OCI-LY7 (cell line): ENCODE measurements around the gene MED25. TPM values are rescaled to one million over a fixed set of nuclear protein-coding genes. Genes with fewer than 3 reads are reported as not detected.

Experiments used
- BruUV-seq: library from RNA; stranded (reverse); fragments of 400-500 nt; replicated peaks from 2 replicates; lab custom pipeline; 2021; lab: Mats Ljungman, UMichigan
- CTCF ChIA-PET: fragments of 300-600 bp; sonication (Branson Sonifier 250); formaldehyde crosslinking; loops from one replicate; lab custom pipeline; 2022; ENCODE audit warnings: antibody characterized with exemption; ENCODE audit not compliant: unreplicated experiment; lab: Charles Lee
- POLR2A ChIA-PET: fragments of 300-600 bp; sonication (Branson Sonifier 250); formaldehyde crosslinking; loops from one replicate; lab custom pipeline; 2022; ENCODE audit warnings: antibody characterized with exemption; lab: Charles Lee
- DNase-seq: peaks from one replicate; pipeline ENCODE4 v3.0.0-alpha.2; 2015; ENCODE audit warnings: low spot score
- H2AFZ ChIP-seq: fragments of 200-600 bp; sonication (generic), shearing (Covaris generic); 2 replicates; pipeline ENCODE4 v1.6.1; 2014; ENCODE audit warnings: mild to moderate bottlenecking, antibody characterized with exemption, low read length, moderate library complexity
- H3K27ac ChIP-seq: fragments of 200-600 bp; sonication (generic); 2 replicates; pipeline ENCODE4 v1.5.1; 2014; ENCODE audit warnings: mixed run types, low read depth, mild to moderate bottlenecking, moderate library complexity, low read length, inconsistent platforms; ENCODE audit not compliant: poor library complexity, severe bottlenecking
- H3K36me3 ChIP-seq: fragments of 200-600 bp; sonication (generic); 2 replicates; pipeline ENCODE4 v1.6.1; 2014; ENCODE audit warnings: mild to moderate bottlenecking, antibody characterized with exemption, low read length, moderate library complexity, mixed read lengths; ENCODE audit not compliant: insufficient read depth
- H3K4me1 ChIP-seq: fragments of 200-600 bp; sonication (generic); 2 replicates; pipeline ENCODE4 v1.5.1; 2014; ENCODE audit warnings: mild to moderate bottlenecking, low read length; ENCODE audit not compliant: insufficient read depth, poor library complexity, severe bottlenecking
- H3K4me2 ChIP-seq: fragments of 200-600 bp; sonication (generic); 2 replicates; pipeline ENCODE4 v1.6.1; 2014; ENCODE audit warnings: mild to moderate bottlenecking, low read length
- H3K4me3 ChIP-seq: fragments of 200-600 bp; sonication (generic); 2 replicates; pipeline ENCODE4 v1.5.1; 2014; ENCODE audit warnings: mild to moderate bottlenecking, low read depth, low read length; ENCODE audit not compliant: poor library complexity, severe bottlenecking
- H3K79me2 ChIP-seq: fragments of 200-600 bp; sonication (generic); 2 replicates; pipeline ENCODE4 v1.6.1; 2016; ENCODE audit warnings: low read depth, mild to moderate bottlenecking, low read length, moderate library complexity, mixed read lengths; ENCODE audit not compliant: insufficient read depth
- H3K9me2 ChIP-seq: fragments of 200-600 bp; sonication (generic); 2 replicates; pipeline ENCODE4 v1.6.1; 2016; ENCODE audit warnings: mild to moderate bottlenecking, low read length, mixed read lengths; ENCODE audit not compliant: insufficient read depth
- H3K9me3 ChIP-seq: fragments of 200-600 bp; sonication (generic); 2 replicates; pipeline ENCODE4 v1.6.1; 2014; ENCODE audit warnings: mild to moderate bottlenecking, mixed run types, low read length, mixed read lengths
- H4K20me1 ChIP-seq: fragments of 200-600 bp; sonication (generic); 2 replicates; pipeline ENCODE4 v1.6.1; 2014; ENCODE audit warnings: mild to moderate bottlenecking, antibody characterized with exemption, low read length, moderate library complexity, mixed read lengths; ENCODE audit not compliant: insufficient read depth
- EZH2phosphoT487 ChIP-seq: fragments of 200-600 bp; sonication (generic); IDR thresholded peaks from 2 replicates; pipeline ENCODE4 v1.6.1; 2018; ENCODE audit warnings: low read depth, borderline replicate concordance, mild to moderate bottlenecking, mixed run types, antibody characterized with exemption, low read length, moderate library complexity, mixed read lengths
- intact Hi-C: fragments of 100-400 bp; cut with micrococcal nuclease; formaldehyde crosslinking; loops from one replicate; pipeline ENCODE4 v1.10.0; 2022; ENCODE audit not compliant: unreplicated experiment
- total RNA-seq, 2 experiments: library from RNA; depleted of rRNA in 1 of 2; stranded (reverse); fragments of >200 nt in 1 of 2; shearing (Covaris generic) in 1 of 2; gene quantifications; 2 replicates each; pipeline ENCODE4 v1.2.3, GENCODE V29; 2014 to 2022
- TF ChIP-seq, protein P1 (sequence below): fragments of 200-600 bp; sonication (generic); conservative IDR thresholded peaks from 2 replicates; pipeline ENCODE4 v1.5.1; 2014; ENCODE audit warnings: mild to moderate bottlenecking, antibody characterized with exemption, low read length, moderate library complexity, mixed read lengths

Gene MED25
- total RNA-seq, 2 experiments from 2014 or later: 85.1 to 111 TPM

DNA sequence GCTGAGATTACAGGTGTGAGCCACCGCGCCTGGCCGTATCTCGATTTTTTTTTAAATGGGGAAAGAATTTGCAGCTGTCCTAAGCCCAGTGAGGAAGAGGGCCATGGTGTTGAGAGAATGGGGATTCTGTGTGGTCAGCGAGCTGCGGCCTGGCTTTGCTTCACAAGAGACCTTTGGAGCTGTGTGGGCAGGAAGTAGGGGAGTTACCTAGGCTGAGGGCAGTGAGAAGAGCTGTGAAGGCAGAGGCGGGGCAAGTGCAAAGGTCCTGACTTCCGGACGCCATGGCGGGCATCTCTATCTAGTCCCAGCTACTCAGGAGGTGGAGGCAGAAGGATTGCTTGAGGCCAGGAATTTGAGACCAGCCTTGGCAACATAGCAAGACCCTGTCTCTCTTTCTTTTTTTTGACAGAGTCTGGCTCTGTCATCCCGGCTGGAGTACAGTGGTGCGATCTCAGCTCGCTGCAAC lies 46.4 kb upstream of the MED25 start:
- DNase-seq: peak; percentile 33
- H4K20me1 ChIP-seq: peaks cover 3% of the 10 kb centered on the region; the same call in 1 of the 2 replicates
- no peaks in the 10 kb centered on the region for H3K9me2 ChIP-seq
- H3K4me2 ChIP-seq: no peak overlapping the region
- H3K79me2 ChIP-seq: peaks cover 11% of the 10 kb centered on the region; the same call in 1 of the 2 replicates
- intact Hi-C loops: no loop called here
- TF ChIP-seq, protein P1, sequence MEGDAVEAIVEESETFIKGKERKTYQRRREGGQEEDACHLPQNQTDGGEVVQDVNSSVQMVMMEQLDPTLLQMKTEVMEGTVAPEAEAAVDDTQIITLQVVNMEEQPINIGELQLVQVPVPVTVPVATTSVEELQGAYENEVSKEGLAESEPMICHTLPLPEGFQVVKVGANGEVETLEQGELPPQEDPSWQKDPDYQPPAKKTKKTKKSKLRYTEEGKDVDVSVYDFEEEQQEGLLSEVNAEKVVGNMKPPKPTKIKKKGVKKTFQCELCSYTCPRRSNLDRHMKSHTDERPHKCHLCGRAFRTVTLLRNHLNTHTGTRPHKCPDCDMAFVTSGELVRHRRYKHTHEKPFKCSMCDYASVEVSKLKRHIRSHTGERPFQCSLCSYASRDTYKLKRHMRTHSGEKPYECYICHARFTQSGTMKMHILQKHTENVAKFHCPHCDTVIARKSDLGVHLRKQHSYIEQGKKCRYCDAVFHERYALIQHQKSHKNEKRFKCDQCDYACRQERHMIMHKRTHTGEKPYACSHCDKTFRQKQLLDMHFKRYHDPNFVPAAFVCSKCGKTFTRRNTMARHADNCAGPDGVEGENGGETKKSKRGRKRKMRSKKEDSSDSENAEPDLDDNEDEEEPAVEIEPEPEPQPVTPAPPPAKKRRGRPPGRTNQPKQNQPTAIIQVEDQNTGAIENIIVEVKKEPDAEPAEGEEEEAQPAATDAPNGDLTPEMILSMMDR: no peak
- no peak for TF ChIP-seq EZH2phosphoT487
- no peak overlapping the region for H3K4me3 ChIP-seq
- H3K4me1 ChIP-seq: peaks cover 13% of the 10 kb centered on the region
- CTCF ChIA-PET: no interaction called here
- BruUV-seq: no TSS peak
- POLR2A ChIA-PET: interaction anchor here (0.7 kb wide), 1 partner anchor 42 kb away, joined by 3 read pairs; the partner anchor contains the start of gene FUZ
- peaks cover 10% of the 10 kb centered on the region for H3K36me3 ChIP-seq
- no peak overlapping the region for H2AFZ ChIP-seq
- no peaks in the 10 kb centered on the region for H3K9me3 ChIP-seq
- H3K27ac ChIP-seq: no peak overlapping the region

DNA sequence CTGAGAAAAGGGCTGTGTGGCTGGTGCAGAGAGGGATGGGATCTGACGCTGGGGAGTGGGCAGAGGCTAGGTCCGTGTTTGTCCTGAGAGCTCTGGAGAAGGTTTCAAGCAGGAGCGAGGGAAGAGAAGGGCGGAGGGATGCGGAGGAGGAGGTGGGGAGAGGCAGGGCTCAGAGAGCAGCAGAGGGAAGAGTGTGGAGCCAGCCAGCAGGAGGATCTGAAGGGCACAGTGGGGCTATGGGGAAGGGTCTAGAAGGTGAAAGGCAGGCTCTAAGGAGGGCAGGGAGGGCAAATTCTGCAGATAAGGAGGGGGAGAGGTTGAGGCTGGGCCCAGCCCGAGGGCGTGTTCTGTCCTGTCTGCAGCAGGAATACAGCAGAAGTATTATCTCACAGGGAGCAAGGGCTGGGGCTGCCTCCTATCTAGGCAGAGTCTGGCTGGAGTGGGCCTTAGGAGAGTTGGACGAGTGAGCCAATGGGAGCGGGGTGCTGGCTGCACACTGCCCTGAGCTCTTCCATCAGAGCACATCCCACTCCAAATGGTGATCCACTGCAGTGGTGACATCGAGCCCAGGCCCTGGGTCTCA lies 45.1 kb upstream of the MED25 start:
- TF ChIP-seq EZH2phosphoT487: no peak
- TF ChIP-seq, protein P1: no peak
- Histone ChIP-seq H3K9me3 (no peaks in the 10 kb centered on the region), H3K4me2 (no peak overlapping the region), H3K27ac (no peak overlapping the region), H3K4me3 (no peak overlapping the region), H2AFZ (no peak overlapping the region), H4K20me1 (no peaks in the 10 kb centered on the region; the same call in 1 of the 2 replicates), H3K36me3 (peaks cover 12% of the 10 kb centered on the region), H3K79me2 (peaks cover 2% of the 10 kb centered on the region; the same call in 1 of the 2 replicates), H3K9me2 (no peaks in the 10 kb centered on the region), H3K4me1 (peaks cover 9% of the 10 kb centered on the region)
- no peak for DNase-seq
- intact Hi-C loops: no loop called here
- ChIA-PET POLR2A (no interaction called here), CTCF (no interaction called here)
- no TSS peak for BruUV-seq
